Panc1 (cell line): ENCODE measurements around the gene SIRT5. TPM values are rescaled to one million over a fixed set of nuclear protein-coding genes. Genes with fewer than 3 reads are reported as not detected.

Experiments used
- ATAC-seq: fragments of 200-7000 bp; cut with Tn5 transposase; 2 replicates; pipeline ENCODE4 v1.9.1; 2020; ENCODE audit warnings: mild to moderate bottlenecking, moderate library complexity
- BruUV-seq: library from RNA; stranded (reverse); fragments of 400-500 nt; replicated peaks from 2 replicates; lab custom pipeline; 2021; lab: Mats Ljungman, UMichigan
- CTCF ChIA-PET: fragments of 300-600 bp; sonication (Branson Sonifier 250); formaldehyde crosslinking; loops from one replicate; lab custom pipeline; 2022; ENCODE audit warnings: antibody characterized with exemption; lab: Charles Lee
- POLR2A ChIA-PET: fragments of 300-600 bp; sonication (Branson Sonifier 250); formaldehyde crosslinking; loops from one replicate; lab custom pipeline; 2022; ENCODE audit warnings: antibody characterized with exemption; lab: Charles Lee
- DNase-seq: peaks from one replicate; pipeline ENCODE4 v3.0.0-alpha.2; 2010; ENCODE audit warnings: low read depth, low spot score
- H3K27ac ChIP-seq: 2 replicates; pipeline ENCODE4 v1.5.1; 2011; ENCODE audit warnings: mild to moderate bottlenecking, low read length, inconsistent platforms
- H3K27me3 ChIP-seq: fragments of 200-500 bp; sonication (Bioruptor generic); 2 replicates; pipeline ENCODE4 v1.6.0; 2014; ENCODE audit warnings: low read length, inconsistent platforms; ENCODE audit not compliant: control insufficient read depth, insufficient read depth
- H3K36me3 ChIP-seq: fragments of 200-500 bp; sonication (Bioruptor generic); 2 replicates; pipeline ENCODE4 v1.5.1; 2014; ENCODE audit warnings: inconsistent platforms, mild to moderate bottlenecking, low read length, moderate library complexity; ENCODE audit not compliant: control insufficient read depth, insufficient read depth
- H3K4me1 ChIP-seq: 2 replicates; pipeline ENCODE4 v1.5.1; 2011; ENCODE audit warnings: inconsistent platforms, mild to moderate bottlenecking, low read length, moderate library complexity; ENCODE audit not compliant: control insufficient read depth, insufficient read depth
- H3K4me3 ChIP-seq, 2 experiments: 2 replicates each; pipeline ENCODE4 v1.5.1; 2011 to 2012; ENCODE audit warnings: low read depth in 2 of 2, low read length in 2 of 2, mild to moderate bottlenecking in 2 of 2, inconsistent platforms in 1 of 2, moderate library complexity in 1 of 2
- H3K9me3 ChIP-seq: fragments of 200-500 bp; sonication (Bioruptor generic); 2 replicates; pipeline ENCODE4 v1.5.1; 2014; ENCODE audit warnings: low read depth, mild to moderate bottlenecking, inconsistent platforms, low read length, moderate library complexity; ENCODE audit not compliant: control insufficient read depth, insufficient read depth
- POLR2AphosphoS5 ChIP-seq: IDR thresholded peaks from 2 replicates; pipeline ENCODE4 v1.6.1; 2012; ENCODE audit warnings: mild to moderate bottlenecking, low read depth, low read length, moderate library complexity
- SIN3A ChIP-seq: IDR thresholded peaks from 2 replicates; pipeline ENCODE4 v1.6.1; 2012; ENCODE audit warnings: low read depth, mild to moderate bottlenecking, low read length, moderate library complexity, borderline replicate concordance; ENCODE audit not compliant: insufficient read depth
- TCF7L2 ChIP-seq: IDR thresholded peaks from 2 replicates; pipeline ENCODE4 v1.6.1; 2011; ENCODE audit warnings: mild to moderate bottlenecking, low read depth, low read length, inconsistent platforms
- in situ Hi-C: cut with HindIII; loops from 2 replicates; pipeline ENCODE4 v1.10.0; 2016; ENCODE audit warnings: low sequenced_read_pairs, low pct_unique_long_range_greater_than_20kb
- intact Hi-C: fragments of 100-400 bp; cut with micrococcal nuclease; formaldehyde crosslinking; loops from one replicate; pipeline ENCODE4 v1.10.0; 2022; ENCODE audit not compliant: unreplicated experiment
- total RNA-seq: library from RNA; stranded (reverse); gene quantifications from one replicate; pipeline ENCODE4 v1.2.1, GENCODE V29; 2021; ENCODE audit not compliant: unreplicated experiment
- TF ChIP-seq, protein P1 (sequence below): fragments of 450-650 bp; IDR thresholded peaks from 2 replicates; pipeline ENCODE4 v1.5.1; 2017; ENCODE audit warnings: mild to moderate bottlenecking
- TF ChIP-seq, protein P2 (sequence below), 2 experiments: IDR thresholded peaks; 2 replicates each; pipeline ENCODE4 v1.6.1; 2011 to 2012; ENCODE audit warnings: low read depth in 2 of 2, control low read depth in 1 of 2, low read length in 1 of 2, mild to moderate bottlenecking in 1 of 2, moderate library complexity in 1 of 2; ENCODE audit not compliant: insufficient read depth in 1 of 2

The SIRT5 gene
- total RNA-seq, 1 experiment from 2014 or later = 11.0 TPM

DNA sequence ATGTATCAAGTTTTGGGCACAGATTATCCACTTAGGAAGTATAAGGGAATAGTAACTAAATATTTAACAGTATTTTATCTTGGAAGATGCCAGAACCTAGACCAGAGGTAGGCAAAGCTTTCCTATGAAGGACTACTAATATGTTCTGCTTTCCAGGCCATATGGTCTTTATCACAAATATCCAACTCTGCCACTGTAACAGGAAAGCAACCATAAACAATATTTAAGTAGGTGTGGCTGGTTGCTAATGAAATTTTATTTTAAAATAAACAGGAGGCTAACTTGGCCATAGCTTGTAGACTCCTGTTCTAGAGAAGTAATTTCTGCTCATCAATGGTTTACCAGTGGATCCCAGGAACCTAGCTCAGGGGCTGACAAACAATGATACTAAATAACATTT is 80.1 kb downstream of the SIRT5 start:
- Histone ChIP-seq H3K4me1 (no peaks in the 10 kb centered on the region; the same call in 1 of the 2 replicates), H3K36me3 (no peaks in the 10 kb centered on the region; the same call in 1 of the 2 replicates), H3K9me3 (no peaks in the 10 kb centered on the region), H3K27ac (no peak overlapping the region), H3K4me3 (no peak overlapping the region), H3K27me3 (no peaks in the 10 kb centered on the region)
- ChIA-PET POLR2A (no interaction called here), CTCF (no interaction called here)
- no TSS peak for BruUV-seq
- intact Hi-C loops = loop anchor here (10.0 kb wide), 1 partner anchor 50 kb away; no protein-coding TSS in a partner anchor
- ATAC-seq = no peak
- no peak for DNase-seq
- in situ Hi-C loops = no loop called here
- TF ChIP-seq, protein P1, sequence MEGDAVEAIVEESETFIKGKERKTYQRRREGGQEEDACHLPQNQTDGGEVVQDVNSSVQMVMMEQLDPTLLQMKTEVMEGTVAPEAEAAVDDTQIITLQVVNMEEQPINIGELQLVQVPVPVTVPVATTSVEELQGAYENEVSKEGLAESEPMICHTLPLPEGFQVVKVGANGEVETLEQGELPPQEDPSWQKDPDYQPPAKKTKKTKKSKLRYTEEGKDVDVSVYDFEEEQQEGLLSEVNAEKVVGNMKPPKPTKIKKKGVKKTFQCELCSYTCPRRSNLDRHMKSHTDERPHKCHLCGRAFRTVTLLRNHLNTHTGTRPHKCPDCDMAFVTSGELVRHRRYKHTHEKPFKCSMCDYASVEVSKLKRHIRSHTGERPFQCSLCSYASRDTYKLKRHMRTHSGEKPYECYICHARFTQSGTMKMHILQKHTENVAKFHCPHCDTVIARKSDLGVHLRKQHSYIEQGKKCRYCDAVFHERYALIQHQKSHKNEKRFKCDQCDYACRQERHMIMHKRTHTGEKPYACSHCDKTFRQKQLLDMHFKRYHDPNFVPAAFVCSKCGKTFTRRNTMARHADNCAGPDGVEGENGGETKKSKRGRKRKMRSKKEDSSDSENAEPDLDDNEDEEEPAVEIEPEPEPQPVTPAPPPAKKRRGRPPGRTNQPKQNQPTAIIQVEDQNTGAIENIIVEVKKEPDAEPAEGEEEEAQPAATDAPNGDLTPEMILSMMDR = no peak
- no peak for TF ChIP-seq SIN3A
- TF ChIP-seq POLR2AphosphoS5 = no peak
- TF ChIP-seq, protein P2, sequence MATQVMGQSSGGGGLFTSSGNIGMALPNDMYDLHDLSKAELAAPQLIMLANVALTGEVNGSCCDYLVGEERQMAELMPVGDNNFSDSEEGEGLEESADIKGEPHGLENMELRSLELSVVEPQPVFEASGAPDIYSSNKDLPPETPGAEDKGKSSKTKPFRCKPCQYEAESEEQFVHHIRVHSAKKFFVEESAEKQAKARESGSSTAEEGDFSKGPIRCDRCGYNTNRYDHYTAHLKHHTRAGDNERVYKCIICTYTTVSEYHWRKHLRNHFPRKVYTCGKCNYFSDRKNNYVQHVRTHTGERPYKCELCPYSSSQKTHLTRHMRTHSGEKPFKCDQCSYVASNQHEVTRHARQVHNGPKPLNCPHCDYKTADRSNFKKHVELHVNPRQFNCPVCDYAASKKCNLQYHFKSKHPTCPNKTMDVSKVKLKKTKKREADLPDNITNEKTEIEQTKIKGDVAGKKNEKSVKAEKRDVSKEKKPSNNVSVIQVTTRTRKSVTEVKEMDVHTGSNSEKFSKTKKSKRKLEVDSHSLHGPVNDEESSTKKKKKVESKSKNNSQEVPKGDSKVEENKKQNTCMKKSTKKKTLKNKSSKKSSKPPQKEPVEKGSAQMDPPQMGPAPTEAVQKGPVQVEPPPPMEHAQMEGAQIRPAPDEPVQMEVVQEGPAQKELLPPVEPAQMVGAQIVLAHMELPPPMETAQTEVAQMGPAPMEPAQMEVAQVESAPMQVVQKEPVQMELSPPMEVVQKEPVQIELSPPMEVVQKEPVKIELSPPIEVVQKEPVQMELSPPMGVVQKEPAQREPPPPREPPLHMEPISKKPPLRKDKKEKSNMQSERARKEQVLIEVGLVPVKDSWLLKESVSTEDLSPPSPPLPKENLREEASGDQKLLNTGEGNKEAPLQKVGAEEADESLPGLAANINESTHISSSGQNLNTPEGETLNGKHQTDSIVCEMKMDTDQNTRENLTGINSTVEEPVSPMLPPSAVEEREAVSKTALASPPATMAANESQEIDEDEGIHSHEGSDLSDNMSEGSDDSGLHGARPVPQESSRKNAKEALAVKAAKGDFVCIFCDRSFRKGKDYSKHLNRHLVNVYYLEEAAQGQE (IDR thresholded peaks at IDR 0.05; ENCODE audit: insufficient read depth in 1 of 2, low read depth in 2 of 2, low read length in 1 of 2) = no peak
- no peak for TF ChIP-seq TCF7L2

DNA sequence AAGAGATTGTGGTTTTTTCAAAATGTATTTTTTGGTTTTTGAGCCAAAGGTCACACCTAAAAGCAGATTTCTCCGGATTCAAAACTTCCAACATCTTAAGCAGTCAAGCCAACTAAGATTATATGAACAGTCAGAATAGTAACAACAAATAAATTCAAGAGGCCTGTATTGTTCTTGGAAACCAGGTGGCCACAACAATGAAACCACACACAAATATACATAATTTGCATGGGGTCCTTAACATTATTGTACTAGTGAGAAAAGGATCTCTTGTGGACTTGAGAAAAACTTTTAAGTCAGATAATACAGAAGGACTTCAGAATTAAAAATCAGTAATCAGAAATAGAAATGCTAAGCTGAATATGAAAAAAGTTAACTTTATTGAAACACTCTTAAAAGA is 81.3 kb downstream of the SIRT5 start:
- no peaks in the 10 kb centered on the region; the same call in 1 of the 2 replicates for H3K4me1 ChIP-seq
- in situ Hi-C loops (no loop called here), intact Hi-C loops (loop anchor here (10.0 kb wide), 1 partner anchor 49 kb away; no protein-coding TSS in a partner anchor)
- H3K27me3 ChIP-seq = no peaks in the 10 kb centered on the region
- no peak overlapping the region for H3K27ac ChIP-seq
- ChIA-PET POLR2A (no interaction called here), CTCF (no interaction called here)
- DNase-seq (no peak), ATAC-seq (no peak)
- H3K36me3 ChIP-seq = no peaks in the 10 kb centered on the region; the same call in 1 of the 2 replicates
- H3K9me3 ChIP-seq = no peaks in the 10 kb centered on the region
- no TSS peak for BruUV-seq
- H3K4me3 ChIP-seq = no peak overlapping the region
- TF ChIP-seq TCF7L2 (no peak), SIN3A (no peak), POLR2AphosphoS5 (no peak)
- TF ChIP-seq, protein P2 (IDR thresholded peaks at IDR 0.05; ENCODE audit: insufficient read depth in 1 of 2, low read depth in 2 of 2, low read length in 1 of 2) = no peak
- TF ChIP-seq, protein P1 = no peak
